Measurements from ENCODE around the gene RABL3.

- TF ChIP-seq CTCF (conservative IDR thresholded peaks at IDR 0.05; ENCODE audit: low read length) (no peak), EZH2phosphoT487 (IDR thresholded peaks at IDR 0.05; ENCODE audit: borderline replicate concordance) (no peak)
Observed at GRCh38 chr3:120752230-120752629, 9.9 kb upstream of the RABL3 start.
